DOHH2 (cell line): ENCODE results near the gene COL25A1.

Source experiments
- EZH2phosphoT487 ChIP-seq: fragments of 200-600 bp; sonication (generic); IDR thresholded peaks from 2 replicates; pipeline ENCODE4 v1.6.1; 2017; ENCODE audit warnings: borderline replicate concordance, mild to moderate bottlenecking, antibody characterized with exemption, low read length, moderate library complexity, mixed read lengths
- TF ChIP-seq, protein P1 (sequence below): fragments of 200-600 bp; sonication (generic); IDR thresholded peaks from one replicate; pipeline ENCODE4 v1.5.1; 2014; ENCODE audit warnings: antibody characterized with exemption, mild to moderate bottlenecking, low read depth, low read length; ENCODE audit not compliant: poor library complexity, severe bottlenecking

DNA sequence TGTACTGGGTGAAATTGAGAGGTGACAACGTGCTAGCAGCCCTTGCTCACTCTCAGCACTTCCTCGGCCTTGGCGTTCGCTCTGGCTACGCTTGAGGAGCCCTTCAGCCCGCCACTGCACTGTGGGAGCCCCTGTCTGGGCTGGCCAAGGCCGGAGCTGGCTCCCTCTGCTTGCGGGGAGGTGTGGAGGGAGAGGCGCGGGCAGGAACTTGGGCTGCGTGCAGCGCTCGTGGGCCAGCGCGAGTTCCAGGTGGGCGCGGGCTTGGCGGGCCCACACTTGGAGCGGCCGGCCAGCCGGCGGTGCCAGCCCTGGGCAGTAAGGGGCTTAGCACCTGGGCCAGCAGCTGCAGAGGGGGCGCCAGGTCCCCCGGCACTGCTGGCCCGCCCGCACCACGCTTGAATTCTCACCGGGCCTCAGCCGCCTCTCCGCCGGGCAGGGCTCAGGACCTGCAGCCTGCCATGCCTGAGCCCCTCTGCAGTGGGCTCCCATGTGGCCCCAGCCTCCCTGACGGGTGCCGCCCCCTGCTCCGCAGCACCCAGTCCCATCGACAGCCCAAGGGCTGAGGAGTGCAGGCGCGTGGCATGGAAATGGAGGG is 290.1 kb downstream of the COL25A1 start:
- TF ChIP-seq, protein P1, sequence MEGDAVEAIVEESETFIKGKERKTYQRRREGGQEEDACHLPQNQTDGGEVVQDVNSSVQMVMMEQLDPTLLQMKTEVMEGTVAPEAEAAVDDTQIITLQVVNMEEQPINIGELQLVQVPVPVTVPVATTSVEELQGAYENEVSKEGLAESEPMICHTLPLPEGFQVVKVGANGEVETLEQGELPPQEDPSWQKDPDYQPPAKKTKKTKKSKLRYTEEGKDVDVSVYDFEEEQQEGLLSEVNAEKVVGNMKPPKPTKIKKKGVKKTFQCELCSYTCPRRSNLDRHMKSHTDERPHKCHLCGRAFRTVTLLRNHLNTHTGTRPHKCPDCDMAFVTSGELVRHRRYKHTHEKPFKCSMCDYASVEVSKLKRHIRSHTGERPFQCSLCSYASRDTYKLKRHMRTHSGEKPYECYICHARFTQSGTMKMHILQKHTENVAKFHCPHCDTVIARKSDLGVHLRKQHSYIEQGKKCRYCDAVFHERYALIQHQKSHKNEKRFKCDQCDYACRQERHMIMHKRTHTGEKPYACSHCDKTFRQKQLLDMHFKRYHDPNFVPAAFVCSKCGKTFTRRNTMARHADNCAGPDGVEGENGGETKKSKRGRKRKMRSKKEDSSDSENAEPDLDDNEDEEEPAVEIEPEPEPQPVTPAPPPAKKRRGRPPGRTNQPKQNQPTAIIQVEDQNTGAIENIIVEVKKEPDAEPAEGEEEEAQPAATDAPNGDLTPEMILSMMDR: no peak
- no peak for TF ChIP-seq EZH2phosphoT487
